K562 (cell line): ENCODE measurements around the gene FAM136A. TPM values are rescaled to one million over a fixed set of nuclear protein-coding genes. Genes with fewer than 3 reads are reported as not detected.

Experiments used
- ARID2 ChIP-seq: fragments of 450-650 bp; IDR thresholded peaks from 2 replicates; pipeline ENCODE4 v1.6.1; 2017; ENCODE audit warnings: antibody characterized with exemption, mild to moderate bottlenecking
- CAMTA2 ChIP-seq: fragments of 250-450 bp; sonication (Bioruptor Pico); conservative IDR thresholded peaks from 2 replicates; pipeline ENCODE4 v1.5.1; 2022
- E2F5 ChIP-seq: sonication (generic); formaldehyde crosslinking; IDR thresholded peaks from 2 replicates; pipeline ENCODE4 v1.8.0; 2022; ENCODE audit warnings: mild to moderate bottlenecking, missing genetic modification reagents
- MEIS2 ChIP-seq: fragments of 450-650 bp; IDR thresholded peaks from 2 replicates; pipeline ENCODE4 v1.6.1; 2014; ENCODE audit warnings: mild to moderate bottlenecking; ENCODE audit not compliant: partially characterized antibody
- MTF1 ChIP-seq: fragments of 250-450 bp; sonication (Bioruptor Pico); IDR thresholded peaks from 2 replicates; pipeline ENCODE4 v1.9.0; 2021; ENCODE audit warnings: moderate library complexity, mild to moderate bottlenecking, inconsistent platforms, borderline replicate concordance
- NFATC3 ChIP-seq: fragments of 450-650 bp; IDR thresholded peaks from 2 replicates; pipeline ENCODE4 v1.6.1; 2017; ENCODE audit warnings: mild to moderate bottlenecking
- NFIX ChIP-seq: fragments of 250-450 bp; sonication (Bioruptor Pico); IDR thresholded peaks from 2 replicates; pipeline ENCODE4 v1.4.0; 2020; ENCODE audit warnings: low read depth, mild to moderate bottlenecking, moderate library complexity
- PRMT5 ChIP-seq: sonication (generic); formaldehyde crosslinking; IDR thresholded peaks from 2 replicates; pipeline ENCODE4 v1.5.0; 2020; ENCODE audit warnings: missing genetic modification reagents
- SMAD1 ChIP-seq: fragments of 150-350 bp; IDR thresholded peaks from 2 replicates; pipeline ENCODE4 v1.6.1; 2014; ENCODE audit warnings: low read length, low read depth; ENCODE audit not compliant: partially characterized antibody
- SMAD2 ChIP-seq: fragments of 150-350 bp; IDR thresholded peaks from 2 replicates; pipeline ENCODE4 v1.6.1; 2014; ENCODE audit warnings: low read depth, mild to moderate bottlenecking, low read length
- SMARCE1 ChIP-seq: fragments of 450-650 bp; IDR thresholded peaks from 2 replicates; pipeline ENCODE4 v1.7.1; 2016; ENCODE audit warnings: mild to moderate bottlenecking
- SNRNP70 ChIP-seq: fragments of 200-400 bp; formaldehyde crosslinking; optimal IDR thresholded peaks from 2 replicates; pipeline ENCODE3; 2017; ENCODE audit warnings: low read depth, low read length
- SRSF1 ChIP-seq: fragments of 200-400 bp; formaldehyde crosslinking; IDR thresholded peaks from 2 replicates; pipeline ENCODE4 v1.6.1; 2017; ENCODE audit warnings: mild to moderate bottlenecking, low read depth, low read length, moderate library complexity
- THAP7 ChIP-seq: fragments of 250-450 bp; sonication (Bioruptor Pico); IDR thresholded peaks from 2 replicates; pipeline ENCODE4 v1.5.0; 2021
- TRIM28 ChIP-seq: fragments of 450-650 bp; IDR thresholded peaks from 2 replicates; pipeline ENCODE4 v1.6.1; 2017
- ZBTB12 ChIP-seq: fragments of 250-450 bp; sonication (Bioruptor Pico); IDR thresholded peaks from 2 replicates; pipeline ENCODE4 v1.4.0; 2020
- ZBTB5 ChIP-seq: fragments of 450-650 bp; IDR thresholded peaks from 2 replicates; pipeline ENCODE4 v1.6.1; 2017; ENCODE audit warnings: antibody characterized with exemption
- ZNF354B ChIP-seq: fragments of 250-450 bp; sonication (Bioruptor Pico); IDR thresholded peaks from 2 replicates; pipeline ENCODE4 v1.4.0; 2020
- ZNF436 ChIP-seq: fragments of 250-450, 450-650 bp; sonication (Bioruptor Pico); formaldehyde crosslinking; IDR thresholded peaks from 2 replicates; pipeline ENCODE4 v1.7.0; 2020; ENCODE audit warnings: mild to moderate bottlenecking
- ZNF785 ChIP-seq: fragments of 250-450 bp; sonication (Bioruptor Pico); IDR thresholded peaks from 2 replicates; pipeline ENCODE4 v1.4.0; 2020; ENCODE audit warnings: mild to moderate bottlenecking
- polyA plus RNA-seq, 8 experiments: library from polyadenylated mRNA; depleted of rRNA in 4 of 8; stranded (reverse) in 5 of 8; unstranded in 3 of 8; fragments of >200 nt; fragmentation: Nextera tagmentation in 2 of 8; fragmentation: Illumina TruSeq in 1 of 8; extraction: Ambion mirVana in 2 of 8; extraction: Trizol in 1 of 8; gene quantifications; 2 replicates each; pipeline versions ENCODE4 v1.2.1 to v1.2.3, GENCODE V29; 2011 to 2014; ENCODE audit warnings: inconsistent platforms in 1 of 8, missing spikeins in 1 of 8
- total RNA-seq, 7 experiments: library from RNA; depleted of rRNA in 6 of 7; stranded (reverse); fragments of >200 nt in 6 of 7; fragmentation: Illumina TruSeq in 2 of 7; extraction: Trizol in 2 of 7; gene quantifications; 2 replicates each; pipeline versions ENCODE4 v1.2.1 to v1.2.3, GENCODE V29; 2011 to 2021; ENCODE audit warnings: low replicate concordance in 1 of 7
- TF ChIP-seq, protein P1 (sequence below), 2 experiments: IDR thresholded peaks; 2 replicates each; pipeline ENCODE4 v1.6.1; 2011; ENCODE audit warnings: borderline replicate concordance in 1 of 2, control low read depth in 1 of 2, low read depth in 1 of 2, low read length in 1 of 2, mild to moderate bottlenecking in 1 of 2, mixed read lengths in 1 of 2, moderate library complexity in 1 of 2; ENCODE audit not compliant: insufficient read depth in 1 of 2, insufficient read length in 1 of 2, poor library complexity in 1 of 2, severe bottlenecking in 1 of 2; ENCODE audit errors: extremely low read depth in 1 of 2

Gene FAM136A
- total and polyA plus RNA-seq, 9 of the 15 experiments (the other 6 are each of a cell fraction or from before 2014, with no cell fraction given): 89.0 to 151 (median 104) TPM

DNA sequence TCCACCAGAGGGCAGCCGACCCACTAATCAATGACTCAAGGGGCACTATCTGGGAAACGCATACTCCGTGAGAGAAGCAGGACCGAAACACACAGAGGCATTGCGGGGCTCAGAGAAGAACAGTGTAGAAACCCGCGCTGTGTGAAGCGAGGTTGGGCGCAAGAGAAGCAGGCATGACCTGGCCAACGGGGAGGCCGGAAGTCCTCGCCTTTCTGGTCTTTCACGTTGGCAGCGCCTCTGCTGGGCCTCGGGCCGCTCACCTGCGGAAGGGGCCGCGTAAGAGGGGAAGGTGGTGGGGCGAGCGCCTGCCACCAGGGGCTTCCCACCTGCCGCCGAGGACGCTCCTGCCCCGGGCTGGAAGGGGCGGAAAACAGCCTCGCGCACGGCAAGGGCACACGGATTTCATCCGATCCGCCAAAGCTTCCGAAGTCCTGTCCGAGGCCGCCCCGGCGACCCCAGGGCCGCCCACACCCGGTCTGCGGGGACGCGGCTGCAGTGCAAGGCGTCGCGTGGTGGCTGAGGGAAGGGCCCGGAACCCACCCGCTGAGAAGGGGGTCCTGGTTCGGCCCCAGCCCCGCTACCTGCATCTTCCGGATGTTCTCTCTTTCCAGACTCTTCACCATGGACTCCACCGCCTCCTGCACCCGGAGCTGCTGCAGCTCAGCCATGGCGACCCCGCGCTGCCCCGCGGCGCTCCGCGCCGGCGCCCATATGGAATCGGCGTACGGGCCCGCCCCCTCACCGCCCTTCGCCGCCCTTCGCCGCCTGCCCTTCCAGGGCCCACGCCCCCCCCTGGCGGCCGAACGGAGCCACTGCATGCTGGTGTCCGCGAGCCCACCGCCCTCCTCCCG, at the start of gene FAM136A (continued):
- TF ChIP-seq THAP7 (CRISPR knock-in tag) (no peak), SNRNP70 (no peak), MTF1 (CRISPR knock-in tag) (no peak), MEIS2 (no peak), CAMTA2 (CRISPR knock-in tag) (no peak), TRIM28 (no peak; the same call in 1 of the 2 replicates), E2F5 (CRISPR knock-in tag) (0 out of 2 replicates have a peak, but pooled peaks have one; percentile 54), SMAD1 (no peak), SMARCE1 (peak; percentile 39; the same call in 1 of the 2 replicates), PRMT5 (CRISPR knock-in tag) (no peak), NFATC3 (no peak), ZNF436 (CRISPR knock-in tag) (no peak), ZBTB12 (no peak), NFIX (no peak), ZNF785 (CRISPR knock-in tag) (no peak), SRSF1 (no peak), ZNF354B (CRISPR knock-in tag) (no peak), SMAD2 (no peak), ZBTB5 (no peak), ARID2 (no peak)
- TF ChIP-seq, protein P1, sequence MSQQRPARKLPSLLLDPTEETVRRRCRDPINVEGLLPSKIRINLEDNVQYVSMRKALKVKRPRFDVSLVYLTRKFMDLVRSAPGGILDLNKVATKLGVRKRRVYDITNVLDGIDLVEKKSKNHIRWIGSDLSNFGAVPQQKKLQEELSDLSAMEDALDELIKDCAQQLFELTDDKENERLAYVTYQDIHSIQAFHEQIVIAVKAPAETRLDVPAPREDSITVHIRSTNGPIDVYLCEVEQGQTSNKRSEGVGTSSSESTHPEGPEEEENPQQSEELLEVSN (IDR thresholded peaks at IDR 0.05; ENCODE audit: borderline replicate concordance in 1 of 2, extremely low read depth in 1 of 2, insufficient read depth in 1 of 2, insufficient read length in 1 of 2, low read depth in 1 of 2, low read length in 1 of 2, poor library complexity in 1 of 2, severe bottlenecking in 1 of 2): peak; percentile 37 to 73
